ENCODE data around the gene MIB1. TPM values are rescaled to one million over a fixed set of nuclear protein-coding genes. Genes with fewer than 3 reads are reported as not detected.

The MIB1 gene
- total RNA-seq, 1 experiment from 2014 or later = 48.1 TPM

- Mint-ChIP-seq H3K27ac (ENCODE audit: unreplicated experiment) (no peak overlapping the region), H3K4me3 (ENCODE audit: unreplicated experiment) (no peak overlapping the region), H3K9me3 (ENCODE audit: unreplicated experiment) (no peaks in the 10 kb centered on the region), H3K4me1 (ENCODE audit: low read depth, unreplicated experiment) (peaks cover 17% of the 10 kb centered on the region), H3K27me3 (ENCODE audit: insufficient read depth, unreplicated experiment) (no peaks in the 10 kb centered on the region), H3K36me3 (ENCODE audit: insufficient read depth, unreplicated experiment) (no peaks in the 10 kb centered on the region)
- TF ChIP-seq CTCF (IDR thresholded peaks at IDR 0.05; ENCODE audit: insufficient read depth in 1 of 2, low read depth in 1 of 2, low read length in 1 of 2, severe bottlenecking in 1 of 2, unreplicated experiment in 1 of 2) = no peak
- H3K4me3 ChIP-seq (ENCODE audit: low read depth, low read length) = no peak overlapping the region
- H3K36me3 ChIP-seq (ENCODE audit: control insufficient read depth, insufficient read depth, low read length) = no peaks in the 10 kb centered on the region
- H3K27me3 ChIP-seq (replicated peaks; ENCODE audit: control insufficient read depth, insufficient read depth, low read length) = no peaks in the 10 kb centered on the region
- CTCF ChIA-PET = no interaction called here
- no peaks in the 10 kb centered on the region for H3K9me3 ChIP-seq
- intact Hi-C loops (cut with micrococcal nuclease; ENCODE audit: unreplicated experiment) = loop anchor here (5.0 to 10.0 kb wide), 5 partner anchors 46 to 453 kb away; no protein-coding TSS in a partner anchor
- BruUV-seq (replicated peaks) = no TSS peak
- POLR2A ChIA-PET = no interaction called here
- DNase-seq = no peak
- peaks cover 29% of the 10 kb centered on the region for H3K4me1 ChIP-seq
Observed at GRCh38 chr18:21911551-21911950, 171.0 kb downstream of the MIB1 start.

- Mint-ChIP-seq H3K9me3 (ENCODE audit: unreplicated experiment) (no peaks in the 10 kb centered on the region), H3K4me1 (ENCODE audit: low read depth, unreplicated experiment) (peaks cover 17% of the 10 kb centered on the region), H3K36me3 (ENCODE audit: insufficient read depth, unreplicated experiment) (no peaks in the 10 kb centered on the region), H3K27ac (ENCODE audit: unreplicated experiment) (no peak overlapping the region), H3K27me3 (ENCODE audit: insufficient read depth, unreplicated experiment) (no peaks in the 10 kb centered on the region), H3K4me3 (ENCODE audit: unreplicated experiment) (peak overlapping the region; percentile 34)
- no peaks in the 10 kb centered on the region for H3K27me3 ChIP-seq (replicated peaks; ENCODE audit: control insufficient read depth, insufficient read depth, low read length)
- ChIA-PET CTCF (interaction anchor here (0.6 to 1.3 kb wide), 7 partner anchors 93 to 886 kb away, joined by 3 to 7 read pairs (median 3); no protein-coding TSS in a partner anchor), POLR2A (no interaction called here)
- H3K4me3 ChIP-seq (ENCODE audit: low read depth, low read length) = no peak overlapping the region
- H3K9me3 ChIP-seq = peaks cover 7% of the 10 kb centered on the region; the same call in 1 of the 2 replicates
- H3K4me1 ChIP-seq = peaks cover 29% of the 10 kb centered on the region
- peak; percentile 23 to 55 for TF ChIP-seq CTCF (IDR thresholded peaks at IDR 0.05; ENCODE audit: insufficient read depth in 1 of 2, low read depth in 1 of 2, low read length in 1 of 2, severe bottlenecking in 1 of 2, unreplicated experiment in 1 of 2)
- DNase-seq = peak; percentile 65 to 73
- no TSS peak for BruUV-seq (replicated peaks)
- no peaks in the 10 kb centered on the region for H3K36me3 ChIP-seq (ENCODE audit: control insufficient read depth, insufficient read depth, low read length)
- intact Hi-C loops (cut with micrococcal nuclease; ENCODE audit: unreplicated experiment) = loop anchor here (1.0 to 10.0 kb wide), 7 partner anchors 15 to 651 kb away; no protein-coding TSS in a partner anchor
Observed at GRCh38 chr18:21912339-21913239, 172.0 kb downstream of the MIB1 start.

GRCh38 chr18:21914739-21915319 lies 174.2 kb downstream of the MIB1 start:
- H3K36me3 ChIP-seq (ENCODE audit: control insufficient read depth, insufficient read depth, low read length) = no peaks in the 10 kb centered on the region
- no peaks in the 10 kb centered on the region for H3K27me3 ChIP-seq (replicated peaks; ENCODE audit: control insufficient read depth, insufficient read depth, low read length)
- intact Hi-C loops (cut with micrococcal nuclease; ENCODE audit: unreplicated experiment) = loop anchor here (1.0 to 10.0 kb wide), 7 partner anchors 42 to 450 kb away; partner anchors contain the start of gene GATA6
- Mint-ChIP-seq H3K36me3 (ENCODE audit: insufficient read depth, unreplicated experiment) (no peaks in the 10 kb centered on the region), H3K27me3 (ENCODE audit: insufficient read depth, unreplicated experiment) (no peaks in the 10 kb centered on the region), H3K4me3 (ENCODE audit: unreplicated experiment) (no peak overlapping the region), H3K27ac (ENCODE audit: unreplicated experiment) (no peak overlapping the region), H3K4me1 (ENCODE audit: low read depth, unreplicated experiment) (peaks cover 24% of the 10 kb centered on the region), H3K9me3 (ENCODE audit: unreplicated experiment) (peaks cover 11% of the 10 kb centered on the region)
- H3K4me3 ChIP-seq (ENCODE audit: low read depth, low read length) = no peak overlapping the region
- peak; percentile 69 to 73 for DNase-seq
- ChIA-PET POLR2A (no interaction called here), CTCF (interaction anchor here (0.8 to 1.0 kb wide), 3 partner anchors 85 to 252 kb away, joined by 3 to 4 read pairs (median 3); no protein-coding TSS in a partner anchor)
- H3K9me3 ChIP-seq = peaks cover 19% of the 10 kb centered on the region
- H3K4me1 ChIP-seq = peaks cover 29% of the 10 kb centered on the region
- no TSS peak for BruUV-seq (replicated peaks)
- TF ChIP-seq CTCF (IDR thresholded peaks at IDR 0.05; ENCODE audit: insufficient read depth in 1 of 2, low read depth in 1 of 2, low read length in 1 of 2, severe bottlenecking in 1 of 2, unreplicated experiment in 1 of 2) = peak; percentile 78 to 84

All from Caco-2 (cell line).